HG03064 (cell line): ENCODE data around the gene DDI1.

Source experiments
- ATAC-seq: cut with Tn5 transposase; IDR thresholded peaks from one replicate; pipeline ENCODE4 v1.9.1; 2021; ENCODE audit warnings: low read depth; ENCODE audit not compliant: unreplicated experiment

DDI1 gene

DNA sequence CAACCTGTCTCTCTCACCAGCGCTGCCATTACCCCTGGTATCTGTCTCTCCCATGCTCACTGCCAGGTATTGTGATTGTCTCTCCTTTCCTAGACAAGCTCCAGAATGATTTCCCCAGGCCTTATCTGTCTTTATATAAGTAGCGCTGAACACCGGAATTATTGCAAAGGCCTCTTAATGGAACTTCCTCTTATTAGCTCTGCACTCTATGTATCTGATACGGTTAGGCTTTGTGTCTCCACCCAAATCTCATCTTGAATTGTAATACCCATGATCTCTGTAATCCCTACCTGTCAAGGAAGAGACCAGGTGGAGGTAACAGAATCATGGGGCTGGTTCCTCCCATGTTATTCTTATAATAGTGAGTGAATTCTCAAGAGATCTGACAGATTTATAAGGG lies 39.3 kb downstream of the DDI1 start:
- no peak for ATAC-seq

DNA sequence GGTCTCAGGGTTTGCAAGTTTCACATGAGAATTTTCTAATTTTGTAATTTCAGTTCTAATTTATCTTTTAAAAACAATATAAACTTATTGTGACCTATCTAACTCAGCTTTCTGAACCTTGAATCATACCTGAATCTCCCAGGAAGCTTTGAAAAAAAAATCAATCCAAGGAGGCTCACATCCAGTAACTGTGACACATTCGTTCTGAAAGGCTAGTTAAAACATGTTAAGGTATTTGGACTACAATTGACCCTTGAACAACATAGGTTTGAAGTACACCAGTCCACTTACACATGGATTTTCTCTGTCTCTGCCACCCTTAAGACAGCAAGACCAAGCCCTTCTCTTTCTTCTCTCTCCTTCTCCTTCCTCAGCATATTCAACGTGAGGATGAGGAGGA lies 40.0 kb downstream of the DDI1 start:
- no peak for ATAC-seq

DNA sequence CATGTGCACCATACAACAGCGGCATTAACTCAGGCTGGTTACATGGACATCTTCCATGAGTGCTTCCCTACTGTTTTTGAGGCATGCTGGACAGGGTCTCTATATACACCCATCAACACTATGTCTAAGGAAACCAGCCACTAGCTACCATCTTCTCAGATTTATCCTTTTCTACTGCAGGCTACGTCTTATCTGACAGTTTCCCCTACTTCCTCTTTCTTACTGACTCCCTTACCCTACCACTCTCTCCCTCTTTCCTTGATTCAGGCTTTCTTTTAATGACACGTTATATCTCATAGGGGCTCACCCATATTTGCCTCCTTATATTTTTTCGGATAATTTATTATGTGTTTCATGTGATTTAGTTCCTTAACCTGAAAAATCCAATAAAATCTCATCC lies 41.8 kb downstream of the DDI1 start:
- ATAC-seq: no peak

DNA sequence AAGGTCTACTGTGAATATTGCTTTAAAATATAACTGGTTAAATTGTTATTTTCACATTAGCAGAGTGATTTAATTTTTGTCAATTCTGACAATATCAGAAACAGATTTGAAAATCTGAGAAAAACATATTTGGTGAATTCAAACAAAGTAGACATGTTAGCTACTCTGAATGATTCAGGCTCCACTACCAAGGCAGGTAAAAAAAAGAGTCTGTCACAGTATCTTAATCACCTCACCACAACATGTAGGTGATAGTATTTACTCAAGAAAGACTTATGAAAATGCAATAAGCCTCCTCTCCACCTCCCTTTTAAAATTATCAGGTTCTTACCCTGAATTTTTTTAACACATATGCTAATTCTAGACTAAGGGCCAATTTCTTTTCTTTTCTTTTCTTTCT lies 42.6 kb downstream of the DDI1 start:
- no peak for ATAC-seq

DNA sequence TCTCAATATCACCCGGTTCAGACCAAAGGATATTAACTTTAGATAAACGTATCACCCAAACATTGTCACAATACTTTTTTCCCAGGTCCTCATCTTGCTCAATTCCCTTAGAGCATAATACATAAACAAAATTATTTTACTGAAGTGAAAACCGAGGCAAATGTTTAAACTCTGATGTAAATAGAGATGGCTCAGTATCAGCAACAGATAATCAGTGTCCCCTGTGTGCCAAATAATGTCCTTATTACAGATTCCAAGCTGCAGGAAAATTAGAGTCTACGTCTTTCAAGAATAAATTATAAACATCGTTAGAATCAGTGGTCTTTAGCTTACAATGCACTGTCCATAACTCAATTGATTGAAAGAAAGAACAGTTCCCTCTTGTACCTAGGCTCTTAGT lies 50.2 kb downstream of the DDI1 start:
- no peak for ATAC-seq
